Prostate gland (tissue), 2 donors: ENCODE measurements around the gene RNF152. TPM values are rescaled to one million over a fixed set of nuclear protein-coding genes. Genes with fewer than 3 reads are reported as not detected.

Source experiments
- DNase-seq: peaks from one replicate; pipeline ENCODE4 v3.0.0-alpha.2; 2019; ENCODE audit warnings: low spot score
- H3K27ac ChIP-seq, 2 donors: fragments of 200-600 bp; sonication (generic); 2 replicates each; pipeline ENCODE4 v1.5.1; 2017 to 2019
- H3K27me3 ChIP-seq: fragments of 200-600 bp; sonication (generic); replicated peaks from 2 replicates; pipeline ENCODE4 v1.5.1; 2019; ENCODE audit not compliant: insufficient read depth
- H3K36me3 ChIP-seq, 2 donors: fragments of 200-600 bp; sonication (generic); 1 replicate in 1 of 2; 2 replicates in 1 of 2; pipeline versions ENCODE4 v1.5.1 to v1.8.1; 2017 to 2019
- H3K4me1 ChIP-seq: fragments of 200-600 bp; sonication (generic); replicated peaks from 2 replicates; pipeline ENCODE4 v1.5.1; 2019
- H3K4me3 ChIP-seq, 2 donors: fragments of 200-600 bp; sonication (generic); 2 replicates each; pipeline ENCODE4 v1.5.1; 2017 to 2019
- H3K9me3 ChIP-seq: fragments of 200-600 bp; sonication (generic); 2 replicates; pipeline ENCODE4 v1.5.1; 2017
- CTCF ChIP-seq, 4 experiments: fragments of 200-600 bp in 2 of 4; fragments of 450-650 bp in 2 of 4; sonication (generic) in 2 of 4; IDR thresholded peaks; 1 replicate in 3 of 4; 2 replicates in 1 of 4; pipeline ENCODE4 v1.5.1; 2016 to 2019; ENCODE audit warnings: antibody characterized with exemption in 4 of 4, mild to moderate bottlenecking in 2 of 4, moderate library complexity in 2 of 4
- POLR2A ChIP-seq: fragments of 450-650 bp; IDR thresholded peaks from one replicate; pipeline ENCODE4 v1.6.1; 2016; ENCODE audit warnings: antibody characterized with exemption, mild to moderate bottlenecking
- POLR2AphosphoS5 ChIP-seq: sonication (generic); formaldehyde crosslinking; IDR thresholded peaks from one replicate; pipeline ENCODE4 v1.6.1; 2017; ENCODE audit warnings: antibody characterized with exemption
- WGBS: methylation state at CpG from one replicate; pipeline ENCODE4 v1.1.5; 2018; 5-methylcytosine and 5-hydroxymethylcytosine counted together
- intact Hi-C: fragments of 100-400 bp; cut with DNase I; formaldehyde crosslinking; loops from one replicate; pipeline ENCODE4 v1.14.2; 2022
- total RNA-seq, 2 donors: library from RNA; depleted of rRNA; stranded (reverse); fragments of >200 nt; gene quantifications; one replicate each; pipeline ENCODE4 v1.1.0, GENCODE V29; 2016

Gene RNF152
- total RNA-seq, 2 donors from 2014 or later: 15.5 to 38.9 TPM

- intact Hi-C loops: no loop called here
- WGBS: 36% methylated on average over 5 of the region's 5 CpGs
- Histone ChIP-seq H3K4me1 (no peaks in the 10 kb centered on the region), H3K27ac (no peak overlapping the region), H3K27me3 (no peaks in the 10 kb centered on the region), H3K36me3 (no peaks in the 10 kb centered on the region), H3K4me3 (no peak overlapping the region), H3K9me3 (no peaks in the 10 kb centered on the region)
- TF ChIP-seq POLR2AphosphoS5 (no peak), POLR2A (no peak), CTCF (IDR thresholded peaks at IDR 0.05) (no peak)
- no peak for DNase-seq
Measured at GRCh38 chr18:61833387-61833786, 59.4 kb downstream of the RNF152 start.

GRCh38 chr18:61832858-61833257 is 59.9 kb downstream of the RNF152 start:
- no peak for DNase-seq
- intact Hi-C loops: no loop called here
- H3K9me3 ChIP-seq: no peaks in the 10 kb centered on the region
- TF ChIP-seq CTCF (IDR thresholded peaks at IDR 0.05) (no peak), POLR2A (no peak), POLR2AphosphoS5 (no peak)
- no peaks in the 10 kb centered on the region for H3K36me3 ChIP-seq
- no peak overlapping the region for H3K4me3 ChIP-seq
- no peaks in the 10 kb centered on the region for H3K27me3 ChIP-seq
- H3K27ac ChIP-seq: no peak overlapping the region
- 86% methylated on average over 2 of the region's 2 CpGs for WGBS
- no peaks in the 10 kb centered on the region for H3K4me1 ChIP-seq

- 60% methylated on average over 6 of the region's 6 CpGs for WGBS
- Histone ChIP-seq H3K27me3 (no peaks in the 10 kb centered on the region), H3K36me3 (no peaks in the 10 kb centered on the region), H3K4me1 (no peaks in the 10 kb centered on the region), H3K9me3 (no peaks in the 10 kb centered on the region), H3K4me3 (no peak overlapping the region), H3K27ac (no peak overlapping the region)
- no peak for DNase-seq
- no peak for TF ChIP-seq CTCF (IDR thresholded peaks at IDR 0.05)
- no peak for TF ChIP-seq POLR2AphosphoS5
- TF ChIP-seq POLR2A: no peak
- intact Hi-C loops: no loop called here
Measured at GRCh38 chr18:61831071-61831470, 61.7 kb downstream of the RNF152 start.

GRCh38 chr18:61829108-61829507 is 63.7 kb downstream of the RNF152 start:
- no peak for TF ChIP-seq CTCF (IDR thresholded peaks at IDR 0.05)
- no peak for TF ChIP-seq POLR2AphosphoS5
- TF ChIP-seq POLR2A: no peak
- Histone ChIP-seq H3K4me3 (no peak overlapping the region), H3K27me3 (no peaks in the 10 kb centered on the region), H3K4me1 (no peaks in the 10 kb centered on the region), H3K27ac (no peak overlapping the region), H3K36me3 (no peaks in the 10 kb centered on the region), H3K9me3 (no peaks in the 10 kb centered on the region)
- 94% methylated on average over 7 of the region's 7 CpGs for WGBS
- intact Hi-C loops: no loop called here
- DNase-seq: no peak

- WGBS: 88% methylated on average over 3 of the region's 3 CpGs
- Histone ChIP-seq H3K27ac (no peak overlapping the region), H3K4me3 (no peak overlapping the region), H3K4me1 (no peaks in the 10 kb centered on the region), H3K9me3 (no peaks in the 10 kb centered on the region), H3K27me3 (no peaks in the 10 kb centered on the region), H3K36me3 (no peaks in the 10 kb centered on the region)
- no peak for DNase-seq
- TF ChIP-seq POLR2AphosphoS5: no peak
- TF ChIP-seq POLR2A: no peak
- no peak for TF ChIP-seq CTCF (IDR thresholded peaks at IDR 0.05)
- intact Hi-C loops: no loop called here
Measured at GRCh38 chr18:61827591-61827990, 65.2 kb downstream of the RNF152 start.
